ENCODE results near the gene MYO3A.

MYO3A gene

DNA sequence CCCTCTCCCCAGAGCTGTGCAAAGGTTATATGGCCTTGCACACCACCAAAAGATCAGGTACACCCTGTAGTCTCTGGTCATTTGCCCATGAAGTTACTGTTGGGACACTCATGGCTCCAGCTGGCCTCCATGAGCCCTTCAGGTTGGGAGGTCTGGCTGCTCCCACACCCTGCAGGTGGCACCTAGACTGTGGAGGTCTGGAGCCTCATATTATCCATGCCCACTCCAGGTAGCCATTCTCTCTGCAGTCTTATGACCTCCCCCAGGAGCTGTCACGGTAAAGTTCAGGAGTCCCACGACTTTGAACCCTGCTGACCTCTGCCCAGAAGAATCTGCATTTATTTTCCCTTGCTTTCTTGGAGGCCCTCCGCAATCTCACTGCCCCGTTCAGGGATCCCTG, 243.3 kb downstream of the MYO3A start:
- no peak for DNase-seq (ENCODE audit: low read depth)
- in situ Hi-C loops (cut with HindIII; ENCODE audit: low sequenced_read_pairs): no loop called here
- H3K4me3 ChIP-seq (ENCODE audit: low read depth, low read length): no peak overlapping the region
- TF ChIP-seq, protein P1, sequence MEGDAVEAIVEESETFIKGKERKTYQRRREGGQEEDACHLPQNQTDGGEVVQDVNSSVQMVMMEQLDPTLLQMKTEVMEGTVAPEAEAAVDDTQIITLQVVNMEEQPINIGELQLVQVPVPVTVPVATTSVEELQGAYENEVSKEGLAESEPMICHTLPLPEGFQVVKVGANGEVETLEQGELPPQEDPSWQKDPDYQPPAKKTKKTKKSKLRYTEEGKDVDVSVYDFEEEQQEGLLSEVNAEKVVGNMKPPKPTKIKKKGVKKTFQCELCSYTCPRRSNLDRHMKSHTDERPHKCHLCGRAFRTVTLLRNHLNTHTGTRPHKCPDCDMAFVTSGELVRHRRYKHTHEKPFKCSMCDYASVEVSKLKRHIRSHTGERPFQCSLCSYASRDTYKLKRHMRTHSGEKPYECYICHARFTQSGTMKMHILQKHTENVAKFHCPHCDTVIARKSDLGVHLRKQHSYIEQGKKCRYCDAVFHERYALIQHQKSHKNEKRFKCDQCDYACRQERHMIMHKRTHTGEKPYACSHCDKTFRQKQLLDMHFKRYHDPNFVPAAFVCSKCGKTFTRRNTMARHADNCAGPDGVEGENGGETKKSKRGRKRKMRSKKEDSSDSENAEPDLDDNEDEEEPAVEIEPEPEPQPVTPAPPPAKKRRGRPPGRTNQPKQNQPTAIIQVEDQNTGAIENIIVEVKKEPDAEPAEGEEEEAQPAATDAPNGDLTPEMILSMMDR (IDR thresholded peaks at IDR 0.05; ENCODE audit: low read depth, low read length, missing control alignments): no peak

DNA sequence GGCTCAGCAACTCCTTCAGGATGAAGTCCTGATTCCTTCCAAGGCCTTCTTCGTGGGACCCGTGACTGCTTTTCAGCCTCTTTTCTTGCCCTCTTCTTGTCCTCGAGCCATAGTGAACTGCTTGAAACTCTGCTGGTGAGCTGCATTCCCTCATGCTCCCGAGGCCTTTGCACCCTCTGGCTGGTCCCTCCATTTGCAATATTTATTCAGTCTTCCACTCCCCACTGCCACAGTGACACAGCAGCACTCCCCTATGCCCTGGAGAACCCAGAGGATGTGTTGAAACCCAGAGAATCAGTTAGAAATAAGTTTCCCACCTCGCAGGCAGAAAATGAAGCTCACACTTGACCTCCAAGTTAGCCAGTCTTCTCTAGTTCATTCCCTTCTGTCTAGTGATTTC, 260.2 kb downstream of the MYO3A start:
- TF ChIP-seq, protein P1 (IDR thresholded peaks at IDR 0.05; ENCODE audit: low read depth, low read length, missing control alignments): no peak
- no peak for DNase-seq (ENCODE audit: low read depth)
- H3K4me3 ChIP-seq (ENCODE audit: low read depth, low read length): no peak overlapping the region
- in situ Hi-C loops (cut with HindIII; ENCODE audit: low sequenced_read_pairs): no loop called here

DNA sequence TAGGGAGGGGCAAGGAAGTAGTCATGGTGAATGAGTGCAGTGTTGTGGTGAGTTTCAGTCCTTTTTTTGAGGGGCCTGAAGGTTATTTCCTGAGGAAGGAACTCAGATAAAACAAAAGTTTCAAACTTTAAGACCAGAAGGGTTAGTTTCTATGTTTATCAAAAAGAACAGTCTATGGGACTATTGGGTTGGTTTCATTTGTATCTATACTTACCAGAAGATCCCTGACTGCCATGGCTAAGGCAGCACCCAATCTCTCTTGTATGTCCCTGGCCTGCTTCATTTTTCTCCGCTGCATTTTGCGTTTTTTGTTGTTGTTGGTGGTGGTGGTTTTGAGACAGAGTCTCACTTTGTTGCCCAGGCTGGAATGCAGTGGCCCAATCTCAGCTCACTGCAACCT, 263.2 kb downstream of the MYO3A start:
- no peak overlapping the region for H3K4me3 ChIP-seq (ENCODE audit: low read depth, low read length)
- DNase-seq (ENCODE audit: low read depth): no peak
- in situ Hi-C loops (cut with HindIII; ENCODE audit: low sequenced_read_pairs): no loop called here
- TF ChIP-seq, protein P1 (IDR thresholded peaks at IDR 0.05; ENCODE audit: low read depth, low read length, missing control alignments): no peak

DNA sequence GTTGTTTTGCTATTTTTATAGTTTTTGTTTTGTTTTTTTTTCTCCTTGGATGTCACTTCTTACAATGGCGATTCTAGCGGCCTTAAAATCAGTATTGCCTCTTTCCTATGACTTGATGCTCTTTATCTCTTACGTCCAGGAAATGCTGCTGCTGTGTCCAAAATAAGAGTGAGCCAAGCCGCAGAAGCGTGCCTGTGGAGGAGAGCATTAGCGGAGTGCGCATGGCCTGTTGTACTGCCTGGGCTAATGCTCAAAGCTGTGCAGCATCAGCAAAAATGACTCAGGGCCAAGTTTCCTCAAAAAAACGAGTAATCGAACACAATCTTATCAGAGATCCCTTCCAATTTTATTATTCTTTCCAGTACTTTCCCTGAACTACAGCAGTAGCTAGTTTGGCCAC, 264.1 kb downstream of the MYO3A start:
- in situ Hi-C loops (cut with HindIII; ENCODE audit: low sequenced_read_pairs): no loop called here
- H3K4me3 ChIP-seq (ENCODE audit: low read depth, low read length): no peak overlapping the region
- TF ChIP-seq, protein P1 (IDR thresholded peaks at IDR 0.05; ENCODE audit: low read depth, low read length, missing control alignments): no peak
- DNase-seq (ENCODE audit: low read depth): no peak

DNA sequence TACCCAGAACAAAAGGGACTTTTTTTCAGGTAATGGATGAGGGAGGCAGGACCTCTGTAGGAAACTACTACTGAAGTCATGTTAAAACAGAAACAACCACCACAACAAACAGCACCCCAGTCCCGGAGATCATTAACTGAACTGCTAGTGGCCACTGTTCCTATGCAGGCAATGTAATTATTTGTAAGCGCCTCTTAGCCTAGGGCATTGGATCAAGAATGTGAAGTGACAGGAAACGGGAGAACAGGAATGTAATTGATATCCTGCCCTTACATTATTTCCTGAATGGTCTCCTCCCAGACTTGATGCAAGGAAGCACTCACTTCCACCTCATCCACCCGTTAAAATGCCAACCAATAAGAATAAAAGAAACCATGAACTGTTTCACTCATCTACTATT, 265.8 kb downstream of the MYO3A start:
- no peak for DNase-seq (ENCODE audit: low read depth)
- TF ChIP-seq, protein P1 (IDR thresholded peaks at IDR 0.05; ENCODE audit: low read depth, low read length, missing control alignments): no peak
- in situ Hi-C loops (cut with HindIII; ENCODE audit: low sequenced_read_pairs): no loop called here
- no peak overlapping the region for H3K4me3 ChIP-seq (ENCODE audit: low read depth, low read length)

DNA sequence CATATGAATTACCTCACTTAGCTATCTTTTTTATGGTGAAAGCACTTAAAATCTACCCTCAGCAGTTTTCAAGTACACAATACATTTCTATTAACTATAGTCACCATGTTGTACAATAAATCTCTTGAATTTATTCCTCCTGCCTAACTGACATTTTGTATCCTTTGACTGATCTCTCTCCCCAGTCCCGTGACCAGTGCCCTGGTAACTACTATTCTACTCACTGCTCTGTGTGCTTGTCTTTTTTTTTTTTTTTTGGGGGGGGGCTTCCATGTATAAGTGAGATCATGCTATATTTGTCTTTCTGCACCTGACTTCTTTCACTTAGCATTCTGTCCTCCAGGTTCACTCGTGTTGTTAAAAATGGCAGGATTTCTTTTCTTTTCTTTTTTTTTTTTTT, 271.2 kb downstream of the MYO3A start:
- in situ Hi-C loops (cut with HindIII; ENCODE audit: low sequenced_read_pairs): no loop called here
- TF ChIP-seq, protein P1 (IDR thresholded peaks at IDR 0.05; ENCODE audit: low read depth, low read length, missing control alignments): no peak
- H3K4me3 ChIP-seq (ENCODE audit: low read depth, low read length): no peak overlapping the region
- no peak for DNase-seq (ENCODE audit: low read depth)
